ENCODE data around the gene GID8.

Gene GID8

DNA sequence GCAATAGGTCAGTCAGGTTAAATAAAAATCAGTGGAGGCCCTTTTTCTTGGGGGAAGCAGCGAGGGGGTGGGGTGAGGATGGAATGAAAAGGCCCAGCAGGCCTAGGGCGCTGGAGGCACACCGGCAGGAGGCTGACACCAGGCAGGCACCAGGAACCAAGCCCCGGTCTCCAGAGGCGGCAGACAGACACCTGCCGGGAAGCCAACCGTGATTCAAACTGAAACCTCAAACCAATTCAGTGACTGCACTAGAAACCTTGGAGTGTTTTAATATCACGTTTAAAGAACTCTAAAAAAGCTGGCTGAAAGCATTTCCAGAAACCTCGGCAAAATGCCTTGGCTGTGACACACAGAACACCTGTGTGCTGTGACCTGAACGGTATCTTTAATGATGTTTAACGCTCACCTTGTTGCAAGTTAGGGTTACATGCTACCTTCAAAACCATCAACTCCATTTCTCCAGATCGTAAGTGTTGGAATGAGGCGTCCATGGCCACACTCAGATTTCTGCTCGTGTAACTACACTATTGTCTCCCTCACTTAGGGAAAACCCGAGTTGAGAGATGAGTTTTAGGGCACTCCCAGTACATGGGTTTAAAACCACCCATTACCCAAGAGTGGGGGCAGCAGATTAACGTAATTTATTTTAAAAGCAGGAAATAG lies 38.8 kb upstream of the GID8 start:
- no peak overlapping the region for H3K27ac ChIP-seq
- TF ChIP-seq, protein P1, sequence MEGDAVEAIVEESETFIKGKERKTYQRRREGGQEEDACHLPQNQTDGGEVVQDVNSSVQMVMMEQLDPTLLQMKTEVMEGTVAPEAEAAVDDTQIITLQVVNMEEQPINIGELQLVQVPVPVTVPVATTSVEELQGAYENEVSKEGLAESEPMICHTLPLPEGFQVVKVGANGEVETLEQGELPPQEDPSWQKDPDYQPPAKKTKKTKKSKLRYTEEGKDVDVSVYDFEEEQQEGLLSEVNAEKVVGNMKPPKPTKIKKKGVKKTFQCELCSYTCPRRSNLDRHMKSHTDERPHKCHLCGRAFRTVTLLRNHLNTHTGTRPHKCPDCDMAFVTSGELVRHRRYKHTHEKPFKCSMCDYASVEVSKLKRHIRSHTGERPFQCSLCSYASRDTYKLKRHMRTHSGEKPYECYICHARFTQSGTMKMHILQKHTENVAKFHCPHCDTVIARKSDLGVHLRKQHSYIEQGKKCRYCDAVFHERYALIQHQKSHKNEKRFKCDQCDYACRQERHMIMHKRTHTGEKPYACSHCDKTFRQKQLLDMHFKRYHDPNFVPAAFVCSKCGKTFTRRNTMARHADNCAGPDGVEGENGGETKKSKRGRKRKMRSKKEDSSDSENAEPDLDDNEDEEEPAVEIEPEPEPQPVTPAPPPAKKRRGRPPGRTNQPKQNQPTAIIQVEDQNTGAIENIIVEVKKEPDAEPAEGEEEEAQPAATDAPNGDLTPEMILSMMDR (conservative IDR thresholded peaks at IDR 0.05): no peak

DNA sequence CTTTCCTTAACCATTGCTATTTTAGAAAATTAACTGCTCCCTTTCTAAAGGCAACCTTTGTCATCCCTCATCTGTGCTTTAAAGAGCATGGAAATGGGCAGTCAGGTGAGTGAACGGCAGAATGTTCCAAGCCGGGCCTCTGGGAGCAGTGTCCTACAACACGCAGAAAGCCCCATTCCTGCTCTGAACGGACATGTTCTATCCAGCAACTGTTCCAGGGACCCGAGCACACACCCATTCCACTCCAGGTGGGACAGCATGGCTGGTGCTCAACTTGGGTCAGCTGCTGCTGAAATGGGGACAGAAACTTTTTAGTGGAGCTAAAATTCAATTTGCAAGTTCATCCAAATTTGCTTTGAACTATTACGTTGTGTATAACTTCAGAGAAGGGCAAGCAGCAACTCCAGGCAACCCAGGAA lies 38.3 kb upstream of the GID8 start:
- H3K27ac ChIP-seq: peak overlapping the region; percentile 81
- TF ChIP-seq, protein P1 (conservative IDR thresholded peaks at IDR 0.05): no peak

DNA sequence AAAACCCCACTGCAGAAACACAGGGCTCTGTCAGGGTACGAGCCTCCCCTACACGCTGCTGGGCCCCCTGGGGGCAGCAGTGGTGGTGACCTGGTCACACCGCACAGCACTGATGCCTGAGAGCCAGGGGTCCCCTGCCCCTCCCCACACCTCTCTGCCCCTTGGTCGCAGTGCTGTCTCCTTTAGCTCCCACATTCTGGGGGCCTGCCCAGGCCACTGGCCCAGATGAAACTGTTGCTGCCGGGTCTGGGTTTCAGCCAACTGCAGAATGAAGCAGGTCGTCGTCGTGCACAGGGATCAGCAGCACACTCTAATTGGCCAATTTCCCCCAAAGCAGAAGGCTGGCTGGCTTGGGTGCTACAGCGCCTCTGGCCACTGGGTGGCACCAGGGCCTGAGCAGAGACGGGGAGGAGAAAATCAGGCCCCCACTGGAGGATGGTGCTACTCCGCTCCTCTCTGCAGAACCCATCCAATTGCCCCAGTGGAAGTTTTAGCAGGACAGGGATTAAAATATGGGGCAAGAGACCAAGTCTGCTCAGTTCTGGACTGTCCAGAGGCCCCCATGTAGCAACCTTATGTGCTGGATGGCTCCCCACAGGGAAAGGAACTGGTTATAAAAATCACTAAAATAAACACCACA lies 37.8 kb upstream of the GID8 start:
- TF ChIP-seq, protein P1 (conservative IDR thresholded peaks at IDR 0.05): peak; percentile 95
- H3K27ac ChIP-seq: peak overlapping the region; percentile 81

DNA sequence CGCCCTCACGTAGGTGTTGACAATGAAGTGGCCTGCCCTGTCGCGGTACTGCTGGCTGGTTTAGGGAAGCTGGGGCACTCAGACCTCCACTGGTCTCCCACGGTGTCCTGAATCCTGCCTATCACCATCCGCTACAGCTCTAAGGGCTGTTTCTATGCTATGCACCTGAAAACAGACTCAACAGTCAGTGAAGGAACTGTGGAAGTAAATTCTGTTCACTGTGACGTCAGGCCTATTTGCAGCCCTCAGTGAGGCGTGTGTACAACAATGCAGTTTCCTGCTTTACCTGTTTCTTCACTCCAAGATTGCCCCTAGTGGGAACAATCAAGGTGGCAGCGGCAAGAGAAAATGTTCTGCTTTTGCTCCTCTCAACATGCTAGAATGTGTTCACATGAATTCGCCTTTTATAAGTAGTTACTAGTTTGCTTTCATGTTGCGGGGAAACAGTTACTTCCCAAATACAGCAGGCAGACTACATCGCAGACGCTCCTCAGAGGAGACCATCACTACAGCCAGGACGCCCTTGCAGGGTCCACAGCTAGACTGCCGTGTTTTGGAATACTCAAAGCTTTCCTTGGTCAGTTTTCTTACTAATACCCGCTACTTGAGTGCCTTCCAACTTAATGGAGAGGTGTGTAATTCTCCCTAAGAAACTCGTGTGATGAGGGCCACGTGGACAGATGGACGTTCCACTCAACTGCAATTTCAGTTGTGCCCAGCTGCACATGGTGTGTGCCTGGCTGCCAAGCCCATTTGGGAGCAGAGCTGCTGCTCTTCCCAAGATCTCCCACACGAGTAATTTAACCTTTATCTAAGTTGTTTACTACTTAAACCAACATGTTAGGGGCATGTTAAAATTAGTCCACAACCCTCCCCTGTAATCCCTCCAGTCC lies 37.0 kb upstream of the GID8 start:
- TF ChIP-seq, protein P1 (conservative IDR thresholded peaks at IDR 0.05): no peak
- peak overlapping the region; percentile 81 for H3K27ac ChIP-seq

DNA sequence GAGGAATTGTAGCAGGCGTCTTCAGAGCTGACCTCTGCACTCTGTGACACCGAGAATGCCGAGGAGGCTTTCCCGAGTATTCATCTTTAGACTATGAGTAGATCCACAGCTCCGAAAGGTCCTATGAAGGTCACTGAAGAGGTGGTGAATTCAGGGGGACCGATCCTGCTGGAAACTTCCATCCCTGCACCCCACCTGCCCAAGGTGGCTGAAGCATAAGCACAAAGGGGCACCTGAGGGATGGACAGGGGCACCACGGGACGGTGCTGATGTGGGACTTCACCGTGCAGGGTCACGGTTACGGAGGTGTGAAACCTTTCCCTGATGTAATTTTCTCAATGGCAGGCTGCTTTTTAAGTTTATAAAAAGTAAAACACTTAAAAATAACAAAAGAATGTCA lies 36.1 kb upstream of the GID8 start:
- TF ChIP-seq, protein P1 (conservative IDR thresholded peaks at IDR 0.05): no peak
- H3K27ac ChIP-seq: peak overlapping the region; percentile 81

DNA sequence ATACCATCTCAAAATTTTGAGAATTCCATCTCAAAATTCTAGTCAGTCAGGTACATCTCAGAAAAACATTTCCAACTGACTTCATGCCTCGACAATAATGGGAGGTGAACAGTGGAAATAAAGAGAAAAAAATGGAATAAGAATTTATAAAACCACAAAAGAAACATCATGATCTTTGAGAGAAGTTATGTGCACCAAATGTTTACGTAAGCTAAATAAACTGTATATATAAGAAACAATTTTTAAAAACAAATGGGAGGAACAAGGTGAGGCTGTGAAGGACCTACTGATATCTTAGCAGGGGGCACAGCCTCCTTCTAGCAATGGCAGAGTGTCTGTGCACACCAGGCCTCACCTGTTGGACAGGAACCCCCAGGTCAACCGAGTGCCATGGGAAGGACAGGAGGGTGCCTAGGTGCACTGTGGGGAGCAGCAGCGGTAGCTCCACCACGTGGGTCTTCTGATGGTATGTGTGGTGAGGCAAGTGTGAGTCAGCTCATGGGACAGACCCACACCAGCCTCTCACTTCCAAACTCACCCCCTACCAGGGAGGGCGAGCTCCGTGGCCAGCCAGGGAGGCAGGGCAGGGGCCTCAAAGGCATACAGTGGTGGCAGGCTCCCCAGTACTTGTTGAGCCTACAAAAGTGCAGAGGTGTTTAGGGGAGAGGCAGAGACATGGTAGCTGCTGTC lies 34.9 kb upstream of the GID8 start:
- TF ChIP-seq, protein P1 (conservative IDR thresholded peaks at IDR 0.05): no peak
- H3K27ac ChIP-seq: peak overlapping the region; percentile 81; the same call in 1 of the 2 replicates
